GM12872 (cell line): ENCODE results near the gene TIAL1.

Source experiments
- CTCF ChIP-seq: IDR thresholded peaks from 3 replicates; pipeline ENCODE4 v1.5.1; 2011; ENCODE audit warnings: low read depth, mild to moderate bottlenecking, low read length, moderate library complexity; ENCODE audit not compliant: insufficient read depth

Gene TIAL1

DNA sequence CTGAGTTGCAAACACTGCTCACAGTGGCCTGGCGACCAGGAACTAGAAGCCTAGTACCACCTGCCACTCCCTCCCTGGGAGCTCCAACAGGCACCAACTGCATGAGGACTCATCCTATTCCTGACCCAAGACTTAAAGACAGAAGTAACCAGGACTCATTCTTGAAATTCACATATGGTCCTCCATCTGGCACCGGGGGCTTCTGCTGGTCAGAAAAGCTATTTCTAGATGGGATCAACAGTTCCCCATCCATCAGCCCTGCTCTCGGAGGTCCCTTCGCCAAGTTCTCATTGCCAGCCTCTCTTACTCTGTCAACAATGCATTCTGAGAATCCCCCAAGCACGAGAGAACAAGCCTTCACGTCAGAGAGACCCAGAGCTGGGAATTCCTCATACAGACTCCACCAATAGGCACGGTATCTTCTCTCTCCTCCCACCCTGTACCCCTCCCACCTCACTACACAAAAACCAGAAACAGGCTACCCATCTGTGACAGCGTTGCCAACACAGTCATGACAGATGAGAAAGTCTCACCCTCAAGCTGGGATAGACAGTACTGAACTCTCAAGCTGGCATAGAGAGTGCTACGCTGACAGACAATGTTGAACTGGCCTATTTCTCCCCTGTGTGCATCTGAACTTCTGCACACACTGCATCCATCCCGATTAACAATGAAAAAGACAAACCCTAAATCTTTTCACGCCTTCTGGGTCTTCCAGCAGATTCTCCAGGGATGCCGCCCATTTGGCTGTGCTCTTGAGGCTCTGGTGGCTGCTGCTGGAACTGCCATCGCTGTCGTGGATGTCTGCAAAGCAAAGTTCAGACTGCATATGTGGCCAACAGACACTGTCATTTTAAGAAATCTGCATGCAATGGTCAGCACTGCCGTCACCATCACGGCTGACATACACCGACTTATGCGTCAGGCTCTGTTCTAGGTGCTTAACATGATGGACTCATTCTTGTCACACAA lies 69.9 kb downstream of the TIAL1 start:
- TF ChIP-seq CTCF = peak; percentile 41

GRCh38 chr10:119526149-119526548 lies 70.6 kb downstream of the TIAL1 start:
- TF ChIP-seq CTCF = no peak

DNA sequence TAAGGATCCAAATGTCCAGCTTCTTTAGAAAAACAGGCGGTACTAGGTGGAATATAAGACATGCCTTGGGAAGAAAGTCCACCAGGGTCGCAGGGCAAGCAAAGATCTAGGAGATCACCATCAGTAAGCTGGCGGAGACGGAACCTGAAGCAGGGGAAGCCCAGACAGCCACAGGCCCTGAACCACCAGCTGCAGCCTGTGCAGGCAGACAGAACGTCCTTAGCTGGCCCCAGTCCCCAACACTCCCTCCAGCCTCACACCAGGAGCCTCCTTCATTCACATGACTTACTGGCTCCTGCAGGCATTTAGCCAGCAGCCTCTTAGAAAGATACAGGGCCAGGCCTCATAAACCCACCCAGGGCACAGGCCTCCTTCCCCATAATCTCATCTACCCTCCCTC lies 71.6 kb downstream of the TIAL1 start:
- TF ChIP-seq CTCF = no peak

DNA sequence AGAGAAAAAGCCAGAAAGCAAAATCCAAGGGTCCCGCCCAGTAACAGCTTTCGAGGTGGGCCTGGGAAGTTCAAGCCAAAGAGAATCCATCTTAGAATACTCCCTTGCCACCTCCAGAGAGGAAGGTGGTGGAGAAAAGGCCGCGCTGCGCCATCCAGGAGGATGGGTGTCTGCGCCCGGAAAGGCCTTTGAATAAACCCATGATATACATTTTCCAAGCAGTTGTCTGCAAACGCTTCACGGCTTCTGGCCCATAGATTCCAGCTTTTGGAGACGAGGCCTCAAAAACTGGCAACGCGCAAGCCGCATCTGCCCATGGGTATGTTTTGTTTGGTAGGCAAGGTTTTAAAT lies 72.1 kb downstream of the TIAL1 start:
- TF ChIP-seq CTCF = no peak

GRCh38 chr10:119523895-119524719 lies 72.7 kb downstream of the TIAL1 start:
- TF ChIP-seq CTCF = no peak
